HPDE6-E6E7 (cell line): ENCODE measurements around the gene JAM3.

Source experiments
- DNase-seq: peaks from one replicate; pipeline ENCODE4 v3.0.0; 2011; ENCODE audit warnings: missing footprints; ENCODE audit errors: extremely low spot score

JAM3 gene

DNA sequence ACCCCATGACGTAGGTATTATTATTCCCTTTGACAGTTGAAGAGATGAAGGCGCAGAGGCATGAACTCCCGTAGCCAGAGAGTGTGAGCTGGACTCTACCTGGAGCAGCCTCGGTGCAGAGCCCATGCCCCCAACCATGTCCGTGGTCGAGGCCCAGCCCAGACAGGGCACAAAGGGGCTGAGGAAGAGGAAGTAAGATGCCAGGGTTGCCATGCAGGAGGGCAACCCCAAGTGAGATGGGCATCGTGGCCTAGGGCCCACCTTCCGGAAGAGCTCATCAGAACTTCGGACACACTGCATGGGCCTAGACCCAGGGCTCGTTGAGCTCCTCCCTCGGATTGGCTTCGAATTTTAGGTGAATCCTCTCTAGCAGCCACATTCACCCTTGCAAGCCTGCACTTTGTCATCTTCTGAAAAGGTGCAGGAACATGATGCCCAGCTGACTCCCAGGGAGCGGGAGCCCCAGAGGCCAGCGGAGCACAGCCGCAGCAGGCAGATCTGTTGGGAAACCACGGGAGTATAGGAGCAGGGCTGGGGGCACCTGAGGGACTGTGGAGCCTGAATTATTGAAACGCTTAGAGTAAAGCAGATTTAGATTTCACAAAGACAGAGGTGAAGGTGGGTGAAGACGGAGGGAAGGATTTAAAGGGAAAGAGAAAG is 29.0 kb upstream of the JAM3 start:
- no peak for DNase-seq

- no peak for DNase-seq
Observed at GRCh38 chr11:134040386-134041302, 28.2 kb upstream of the JAM3 start.

GRCh38 chr11:134041349-134041748 is 27.5 kb upstream of the JAM3 start:
- DNase-seq, result no peak

DNA sequence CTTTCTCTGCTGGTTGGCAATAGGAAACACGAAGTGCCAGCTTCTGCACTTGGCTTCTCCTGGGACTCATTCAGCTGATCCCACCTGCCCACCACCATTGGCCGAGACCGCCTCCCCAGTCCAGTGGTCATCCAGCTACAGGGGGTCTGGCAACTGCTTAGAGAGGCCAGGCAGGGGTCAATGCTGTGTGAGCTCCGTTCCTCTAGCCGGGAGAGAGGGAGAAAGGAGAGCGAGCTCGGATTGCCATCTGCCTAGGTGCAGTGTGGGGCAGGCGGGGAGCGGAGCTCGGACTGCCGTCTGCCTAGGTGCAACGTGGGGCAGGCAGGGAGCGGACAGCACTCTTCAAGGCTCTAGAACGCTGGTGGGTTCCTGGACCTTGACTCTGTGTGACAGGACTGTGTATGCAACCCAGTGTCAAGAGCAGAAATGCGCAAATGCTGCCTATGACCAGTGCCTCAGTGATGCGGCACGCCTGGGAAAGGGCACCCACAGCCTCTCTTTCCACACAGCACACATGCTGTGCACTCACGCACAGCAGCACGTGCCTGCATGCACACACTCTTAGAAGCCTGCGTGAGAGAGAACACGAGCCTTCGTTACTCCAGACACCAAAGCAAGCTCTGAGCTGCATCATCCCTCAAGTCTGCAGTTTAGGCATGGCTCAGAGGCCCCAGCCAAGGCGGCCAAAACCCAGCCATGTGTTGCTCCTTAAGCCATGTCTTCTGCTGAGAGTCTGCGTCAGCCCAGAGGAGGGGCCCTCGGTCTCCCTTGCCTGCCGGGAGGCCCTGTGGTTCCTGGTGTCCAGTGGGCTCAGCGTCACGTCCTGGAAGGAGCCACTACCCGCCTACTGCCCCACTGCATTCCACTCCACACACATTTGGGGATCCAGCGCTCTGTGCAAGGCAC is 26.8 kb upstream of the JAM3 start:
- DNase-seq, result no peak

DNA sequence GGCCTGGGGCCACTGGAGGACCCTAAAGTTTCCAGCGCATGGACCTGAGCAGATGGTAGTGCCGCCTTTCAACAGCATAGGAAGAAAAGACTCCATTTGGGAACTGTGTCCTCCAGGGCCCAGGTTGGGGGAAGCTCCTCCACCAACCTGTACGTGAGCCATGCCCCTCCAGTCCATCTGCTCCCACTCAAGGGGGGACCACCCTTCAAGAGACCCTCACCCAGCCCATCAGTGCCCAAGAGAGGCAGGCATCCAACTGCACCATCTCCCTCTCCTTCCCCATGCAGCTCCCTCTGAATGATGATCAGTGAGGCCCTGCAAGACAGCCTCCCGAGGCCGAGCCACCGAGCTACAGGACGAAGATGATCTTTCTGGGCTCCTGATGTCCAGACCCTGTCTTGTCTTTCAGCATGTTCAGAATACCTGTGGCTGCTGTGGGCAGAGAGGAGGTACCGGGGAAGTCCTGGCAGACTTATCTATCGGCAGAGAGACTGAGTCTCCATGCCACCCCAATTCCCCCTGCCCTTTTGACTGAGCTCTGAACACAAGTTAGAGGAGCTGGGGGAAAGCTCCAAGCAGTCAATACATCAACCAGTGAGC is 25.0 kb upstream of the JAM3 start:
- no peak for DNase-seq

DNA sequence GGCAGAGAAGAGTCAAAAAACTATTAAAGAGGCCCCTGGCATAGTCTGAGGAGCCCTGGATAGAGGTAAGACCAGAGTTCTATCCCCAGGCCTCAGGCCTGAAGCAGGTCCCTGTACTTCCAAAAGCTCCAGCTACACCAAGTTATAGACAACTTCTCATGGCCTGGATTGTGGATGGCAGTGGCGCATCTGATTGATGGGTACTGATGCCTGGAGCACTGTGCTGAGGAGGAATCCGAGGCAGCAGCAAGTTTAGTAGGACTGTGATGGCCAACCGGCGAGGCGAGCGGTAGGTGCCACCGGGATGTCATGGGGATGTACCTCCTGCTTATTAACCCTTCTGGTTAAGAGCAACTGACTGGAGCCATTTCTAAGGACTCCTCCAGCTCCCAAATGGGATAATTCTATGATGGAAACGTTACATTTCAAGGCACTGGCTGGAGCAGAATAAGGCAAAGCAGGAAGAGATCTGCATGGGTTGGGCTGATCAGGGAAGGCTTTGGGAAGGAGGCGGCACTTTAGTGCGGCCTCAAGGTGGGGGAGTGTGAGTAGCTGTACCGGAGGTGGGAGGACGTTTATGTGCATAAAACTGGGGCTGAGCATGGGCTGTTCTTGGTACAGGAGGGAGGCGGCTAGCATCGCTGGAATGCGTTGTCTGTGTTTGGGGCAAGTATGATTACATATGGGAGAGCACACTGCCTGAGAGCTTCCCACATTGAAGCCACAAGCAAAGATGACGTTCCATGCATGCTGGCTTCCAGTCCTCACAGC is 24.2 kb upstream of the JAM3 start:
- DNase-seq, result no peak

GRCh38 chr11:134045799-134046635 is 22.9 kb upstream of the JAM3 start:
- no peak for DNase-seq

GRCh38 chr11:134046681-134047449 is 22.0 kb upstream of the JAM3 start:
- DNase-seq, result no peak

DNA sequence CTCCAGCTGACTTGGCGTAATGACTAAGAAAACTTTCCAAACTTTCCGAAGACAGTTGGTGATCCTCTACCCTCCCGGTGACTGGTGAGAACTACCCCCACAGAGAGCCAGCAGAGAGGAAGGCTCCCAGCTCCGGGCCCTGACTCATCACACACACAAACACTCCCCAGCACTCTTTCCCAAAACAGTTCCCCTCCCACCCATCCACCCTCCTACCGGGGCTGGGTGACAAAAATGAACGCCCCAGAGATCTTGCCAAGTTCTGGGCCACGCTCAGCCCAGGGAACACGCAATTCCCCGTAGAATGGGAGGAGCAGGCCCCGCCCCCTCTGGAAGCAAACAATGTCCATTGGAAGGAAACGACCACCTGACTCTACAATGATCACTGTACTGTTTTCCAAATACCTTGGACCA is 21.3 kb upstream of the JAM3 start:
- no peak for DNase-seq

GRCh38 chr11:134048028-134048427 is 20.8 kb upstream of the JAM3 start:
- DNase-seq, result no peak

GRCh38 chr11:134049303-134049702 is 19.6 kb upstream of the JAM3 start:
- no peak for DNase-seq

GRCh38 chr11:134050541-134051383 is 18.1 kb upstream of the JAM3 start:
- no peak for DNase-seq

DNA sequence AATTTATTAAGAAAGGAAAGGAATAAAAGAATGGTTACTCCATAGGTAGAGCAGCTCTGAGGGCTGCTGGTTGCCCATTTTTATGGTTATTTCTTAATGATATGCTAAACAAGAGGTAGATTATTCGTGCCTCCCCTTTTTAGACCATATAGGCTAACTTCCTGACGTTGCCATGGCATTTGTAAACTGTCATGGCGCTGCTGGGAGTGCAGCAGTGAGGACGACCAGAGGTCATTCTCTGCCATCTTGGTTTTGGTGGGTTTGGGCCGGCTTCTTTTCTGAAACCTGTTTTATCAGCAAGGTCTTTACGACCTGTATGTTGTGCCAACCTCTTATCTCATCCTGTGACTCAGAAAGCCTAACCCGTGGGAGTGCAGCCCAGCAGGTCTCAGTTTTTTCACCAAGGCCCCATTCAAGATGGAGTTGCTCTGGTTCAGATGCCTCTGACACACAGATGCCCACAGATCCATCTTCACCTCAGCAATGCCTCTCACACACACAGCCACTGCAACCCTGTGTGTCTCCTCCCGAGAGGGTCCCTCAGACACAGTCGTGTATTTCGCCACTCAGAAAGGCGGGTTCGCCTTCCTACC is 16.4 kb upstream of the JAM3 start:
- DNase-seq, result no peak

GRCh38 chr11:134052988-134053945 is 15.6 kb upstream of the JAM3 start:
- no peak for DNase-seq

DNA sequence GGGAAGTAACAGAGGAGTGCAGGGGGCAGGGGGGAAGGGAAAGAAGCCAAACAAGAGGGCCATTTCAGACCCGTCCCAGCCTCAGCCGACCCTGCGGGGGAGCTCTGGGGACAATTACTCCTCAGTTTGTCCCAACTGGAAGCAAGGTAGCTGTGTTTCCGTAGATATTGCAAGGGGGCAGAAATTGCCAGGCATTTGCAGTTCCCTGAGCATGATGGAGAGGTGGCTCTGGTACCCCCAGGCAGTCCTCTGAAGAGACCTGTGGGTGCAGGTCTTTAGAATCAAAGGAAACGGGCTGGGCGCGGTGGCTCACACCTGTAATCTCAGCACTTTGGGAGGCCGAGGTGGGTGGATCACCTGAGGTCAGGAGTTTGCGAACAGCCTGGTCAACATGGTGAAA is 13.8 kb upstream of the JAM3 start:
- DNase-seq, result no peak

- DNase-seq, result no peak
Observed at GRCh38 chr11:134060316-134060715, 8.6 kb upstream of the JAM3 start.
